Activated CD8-positive, alpha-beta memory T cell treated with anti-CD3 and anti-CD28 coated beads, Interleukin-2, amount 50 U/mL, for 4 hours (primary cell): ENCODE results near the gene SUPT20HL2.
"Not testable (repeated sequence)": the region's sequence is repeated elsewhere in the genome, so short reads cannot be mapped to it uniquely, and the experiment has no call there.

ENCODE experiments used
- DNase-seq: peaks from one replicate; pipeline ENCODE4 v3.0.0-alpha.2; 2020

Gene SUPT20HL2

DNA sequence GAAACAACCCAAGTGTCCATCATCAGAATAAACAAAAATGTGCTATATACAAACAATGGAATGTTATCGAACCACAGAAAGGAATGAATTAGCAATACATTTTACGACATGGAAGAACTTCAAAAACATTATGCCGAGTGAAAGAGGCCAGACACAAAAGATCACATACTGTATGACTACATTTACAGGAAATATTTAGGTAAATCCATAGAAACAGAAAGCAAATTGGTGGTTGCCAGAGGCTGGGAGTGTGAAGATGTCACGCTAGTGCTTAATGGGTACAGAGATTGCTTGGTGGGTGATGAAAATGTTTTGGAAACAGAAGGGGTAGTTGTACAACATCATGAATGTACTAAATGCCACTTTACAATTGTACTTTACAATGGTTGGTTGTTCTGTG lies 5.1 kb downstream of the SUPT20HL2 start:
- DNase-seq, result not testable (repeated sequence)

DNA sequence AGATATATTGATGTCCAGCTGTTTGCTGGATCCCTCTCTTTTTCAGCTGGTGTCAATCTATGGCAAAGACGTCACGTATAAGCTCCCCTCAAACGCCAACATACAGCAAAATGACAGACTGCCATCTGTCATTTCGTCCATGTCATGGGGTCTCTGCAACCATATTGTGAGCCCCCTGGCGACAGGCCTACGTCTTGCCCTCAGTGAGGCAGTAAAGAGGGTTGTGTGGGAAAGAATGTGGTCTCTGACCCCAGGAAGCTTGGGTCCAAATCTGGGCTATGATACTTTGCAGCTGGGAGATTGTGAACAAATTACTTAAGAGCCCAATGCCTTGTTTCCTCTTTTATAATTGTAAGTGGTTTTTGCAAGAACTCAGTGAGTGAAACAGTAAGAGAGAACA lies 7.4 kb downstream of the SUPT20HL2 start:
- no peak for DNase-seq

DNA sequence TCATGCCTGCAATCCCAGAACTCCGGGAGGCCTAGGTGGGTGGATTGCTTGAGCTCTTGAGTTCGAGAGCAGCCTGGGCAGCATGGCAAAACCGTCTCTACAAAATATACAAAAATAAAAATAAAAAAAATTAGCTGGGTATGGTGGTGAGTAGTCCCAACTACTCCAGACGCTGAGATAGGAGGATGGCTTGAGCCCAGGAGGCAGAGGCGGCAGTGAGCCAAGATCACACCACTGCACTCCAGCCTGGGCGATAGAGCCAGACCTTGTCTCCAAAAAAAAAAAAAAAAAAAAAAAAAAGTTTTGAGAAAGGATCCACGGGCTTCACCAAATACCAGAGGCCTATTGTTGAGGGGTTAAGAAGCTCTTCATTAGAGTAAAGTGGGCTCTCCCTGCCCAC lies 8.0 kb downstream of the SUPT20HL2 start:
- DNase-seq, result no peak

DNA sequence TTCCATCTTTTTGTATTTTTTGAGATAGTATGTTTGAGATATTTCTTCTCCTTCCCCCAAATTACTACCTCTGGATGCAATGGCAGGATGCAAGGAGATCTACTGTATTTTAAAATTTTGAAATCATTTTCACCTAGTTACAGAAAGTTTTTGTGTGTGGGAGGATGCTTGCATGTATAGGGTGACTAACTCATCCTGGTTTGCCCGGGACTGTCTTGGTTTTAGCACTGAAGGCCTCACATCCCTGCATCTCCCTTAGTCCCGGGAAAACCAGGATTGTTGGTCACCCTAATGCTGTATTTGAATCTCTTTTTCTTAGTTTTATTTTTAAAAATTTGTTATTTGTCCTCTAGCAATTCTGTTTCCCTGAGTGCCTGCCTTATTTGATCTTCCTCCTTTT lies 12.1 kb downstream of the SUPT20HL2 start:
- DNase-seq, result no peak

DNA sequence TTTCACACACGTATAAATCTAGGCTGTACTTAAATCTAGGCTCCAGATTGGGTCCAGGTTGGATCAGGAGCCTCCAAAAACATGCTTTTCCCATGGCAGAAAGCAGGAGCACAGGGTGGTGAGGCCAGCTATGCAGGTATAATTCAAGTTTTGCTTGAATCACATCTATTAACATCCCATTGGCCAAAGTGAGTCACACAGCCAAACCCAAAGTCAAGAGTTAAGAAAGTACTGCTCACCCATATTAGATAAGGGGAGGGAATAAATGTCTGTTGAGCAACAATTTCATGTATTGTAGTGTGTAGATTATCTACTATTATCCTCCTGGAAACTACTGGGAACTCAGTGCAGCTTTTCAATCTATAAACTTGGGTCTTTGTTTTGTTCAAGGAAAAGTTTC lies 12.8 kb downstream of the SUPT20HL2 start:
- DNase-seq, result no peak

DNA sequence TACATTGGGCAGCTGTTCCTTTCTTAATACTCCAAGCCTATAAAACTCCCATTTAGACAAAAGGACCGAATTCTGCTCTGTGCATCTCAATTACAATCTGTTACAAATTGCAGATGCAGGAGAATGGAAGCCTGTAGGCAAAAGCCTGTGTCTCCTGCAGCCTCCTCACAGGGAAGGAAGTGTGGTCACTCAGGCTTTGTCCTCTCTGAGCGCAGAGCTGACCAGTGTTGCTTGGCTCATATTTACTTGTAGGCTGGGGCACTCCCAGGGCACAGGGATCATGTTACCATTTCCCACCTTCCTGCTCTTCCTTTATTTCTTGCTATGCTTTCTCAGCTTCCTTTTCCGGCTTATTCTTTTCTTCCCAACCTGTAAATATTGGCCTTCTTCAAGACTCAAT lies 15.7 kb downstream of the SUPT20HL2 start:
- DNase-seq, result no peak

DNA sequence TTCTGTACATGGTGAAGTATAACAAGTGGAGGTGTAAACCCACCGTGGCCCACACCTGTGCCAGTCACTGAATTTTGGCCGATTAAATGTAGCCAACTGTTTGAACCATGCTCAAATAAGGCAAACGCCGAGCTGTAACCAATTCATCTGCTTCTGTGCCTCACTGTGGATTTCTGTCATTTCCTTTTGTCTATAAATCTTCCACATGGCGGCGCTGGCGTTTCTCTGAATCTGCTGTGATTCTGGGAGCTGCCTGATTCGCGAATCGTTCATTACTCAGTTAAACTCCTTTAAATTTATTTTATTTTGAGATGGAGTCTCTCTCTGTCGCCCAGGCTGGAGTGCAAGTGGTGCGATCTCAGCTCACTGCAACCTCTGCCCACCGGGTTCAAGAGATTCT lies 19.2 kb downstream of the SUPT20HL2 start:
- DNase-seq, result no peak

DNA sequence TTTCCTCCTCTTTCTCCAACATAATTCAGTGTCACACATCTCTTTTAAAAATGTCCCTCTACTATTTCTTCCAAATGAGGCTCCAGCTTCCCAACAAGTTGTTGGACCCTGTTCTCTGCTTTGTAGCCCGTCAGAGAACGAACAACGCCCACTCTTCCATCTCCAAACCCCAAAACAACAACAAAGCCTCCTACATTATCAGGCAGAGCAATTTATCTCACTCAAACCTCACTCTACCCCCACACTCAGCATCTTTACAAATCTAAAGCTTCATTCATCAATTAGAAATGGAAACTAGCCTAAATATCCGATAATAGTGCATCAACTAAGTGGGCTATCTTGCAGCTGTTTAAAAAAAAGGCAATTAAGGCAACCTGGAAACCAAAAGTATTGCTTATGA lies 20.5 kb downstream of the SUPT20HL2 start:
- DNase-seq, result no peak

DNA sequence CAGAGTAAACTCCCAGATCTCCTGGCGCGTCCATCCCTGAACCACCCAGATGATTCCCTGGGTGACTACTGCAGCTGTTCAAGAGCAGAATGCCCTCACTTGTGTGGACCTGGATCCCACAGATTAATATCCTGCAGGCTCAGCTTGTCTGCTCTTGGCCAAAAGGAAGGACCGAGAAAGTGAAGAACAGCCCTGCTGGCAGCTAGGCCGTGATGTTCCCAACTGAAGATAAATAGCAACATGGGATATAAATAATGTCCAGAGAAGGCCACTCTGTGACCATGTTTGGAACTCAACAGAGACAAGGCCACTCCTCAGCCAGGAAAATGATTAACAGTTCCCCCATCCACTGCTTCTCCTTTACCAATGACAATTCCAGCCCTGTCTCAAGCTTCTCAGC lies 21.5 kb downstream of the SUPT20HL2 start:
- DNase-seq, result no peak

DNA sequence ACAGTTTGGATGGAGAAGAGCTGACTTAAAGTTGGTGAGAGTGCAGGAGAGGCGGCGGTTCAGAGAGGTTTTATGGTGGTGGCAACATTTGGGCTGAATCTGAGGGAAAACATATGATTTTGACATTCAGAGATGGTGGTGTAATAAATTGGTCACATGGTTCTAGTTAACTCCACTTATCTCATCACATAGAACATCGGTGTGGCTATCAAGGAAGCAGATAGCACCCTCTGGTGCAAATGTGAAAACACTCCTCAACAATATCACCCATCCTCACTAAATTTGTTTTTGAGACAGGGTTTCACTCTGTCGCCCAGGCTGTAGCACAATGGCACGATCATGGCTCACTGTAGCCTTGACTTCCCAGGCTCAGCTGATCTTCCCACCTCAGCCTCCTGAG lies 28.8 kb downstream of the SUPT20HL2 start:
- DNase-seq, result no peak

DNA sequence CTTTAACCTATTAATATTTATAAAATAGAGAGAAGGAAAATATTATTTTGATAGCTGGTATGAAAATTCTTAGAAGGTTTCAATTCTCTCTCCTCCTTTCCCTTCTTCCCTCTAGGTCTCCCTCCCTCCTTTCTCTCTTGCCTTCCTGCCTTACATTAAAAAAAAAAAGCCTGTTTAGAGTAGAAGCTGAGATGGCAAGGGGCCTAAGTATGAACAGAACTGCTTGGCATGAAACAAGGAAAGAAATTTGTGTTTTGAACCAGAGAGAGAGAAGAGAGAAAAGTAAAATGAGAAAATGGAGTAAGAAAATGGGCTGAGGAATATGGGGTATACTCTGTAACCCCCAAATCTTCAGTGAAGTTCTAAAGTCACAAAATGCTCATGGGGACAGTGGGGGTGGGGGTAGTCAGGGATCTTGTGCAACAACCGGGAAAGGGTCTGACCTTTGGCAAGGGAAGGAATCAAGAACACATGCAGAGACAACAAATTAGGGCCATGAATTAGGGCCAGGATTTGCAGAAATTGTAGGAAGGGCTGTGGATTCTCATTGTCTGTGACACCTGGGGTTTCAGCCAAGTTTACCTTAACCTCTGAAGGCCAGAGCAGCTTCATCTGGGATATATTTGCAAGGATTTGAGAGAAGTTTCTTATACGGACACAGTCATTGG lies 30.6 kb downstream of the SUPT20HL2 start:
- DNase-seq, result no peak

DNA sequence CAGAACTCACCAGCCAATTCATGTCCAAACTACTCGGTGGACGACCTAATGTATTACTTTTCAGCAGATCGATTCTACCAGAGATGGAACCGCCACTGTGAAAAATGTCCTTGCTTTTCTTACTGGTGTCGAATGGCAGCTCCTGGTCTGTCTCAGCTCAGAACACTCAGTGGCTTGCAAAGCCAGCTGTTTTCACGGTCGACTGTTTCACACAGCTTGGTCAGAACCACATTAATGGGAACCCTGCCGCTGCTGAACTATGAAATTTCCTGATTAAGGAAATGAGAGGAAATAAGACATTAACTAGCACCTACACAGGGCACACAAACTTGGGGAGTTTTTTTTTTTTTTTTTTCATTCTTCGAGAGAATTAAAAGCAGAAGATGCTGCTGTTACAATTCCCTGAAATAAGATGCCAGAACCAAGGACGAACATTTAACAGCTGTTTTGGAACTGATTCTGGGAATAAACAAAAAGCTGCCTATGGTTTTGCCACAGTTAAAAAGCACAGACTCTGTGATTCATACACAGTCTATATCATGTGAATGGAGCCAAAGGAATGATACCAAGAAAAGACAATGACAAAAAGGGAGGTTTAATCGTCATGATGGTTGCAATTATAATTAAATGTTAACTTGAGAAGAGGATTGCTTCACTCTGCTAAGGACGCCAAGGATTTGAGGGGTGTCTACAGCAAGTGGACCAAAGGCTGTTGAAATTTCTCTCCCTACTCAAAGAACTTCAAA lies 31.3 kb downstream of the SUPT20HL2 start:
- no peak for DNase-seq

DNA sequence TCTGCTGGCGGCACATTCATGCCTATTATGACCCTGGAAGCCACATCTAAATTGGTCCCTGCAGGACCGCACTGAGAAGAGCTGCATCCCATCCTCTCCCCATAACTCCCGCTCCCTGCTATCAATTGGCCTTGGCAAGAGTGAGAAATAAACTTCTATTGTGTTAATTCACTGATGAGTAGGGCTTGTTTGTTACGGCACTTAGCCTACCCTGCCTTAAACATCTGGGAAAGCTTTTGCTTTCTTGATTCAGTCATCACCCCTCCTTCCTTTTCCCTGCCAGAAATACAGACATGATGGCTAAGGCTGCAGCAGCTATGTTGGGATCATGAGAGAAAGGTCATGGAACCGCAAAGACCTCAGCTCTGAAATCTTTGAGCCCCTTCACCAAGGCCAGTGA lies 36.5 kb downstream of the SUPT20HL2 start:
- no peak for DNase-seq

DNA sequence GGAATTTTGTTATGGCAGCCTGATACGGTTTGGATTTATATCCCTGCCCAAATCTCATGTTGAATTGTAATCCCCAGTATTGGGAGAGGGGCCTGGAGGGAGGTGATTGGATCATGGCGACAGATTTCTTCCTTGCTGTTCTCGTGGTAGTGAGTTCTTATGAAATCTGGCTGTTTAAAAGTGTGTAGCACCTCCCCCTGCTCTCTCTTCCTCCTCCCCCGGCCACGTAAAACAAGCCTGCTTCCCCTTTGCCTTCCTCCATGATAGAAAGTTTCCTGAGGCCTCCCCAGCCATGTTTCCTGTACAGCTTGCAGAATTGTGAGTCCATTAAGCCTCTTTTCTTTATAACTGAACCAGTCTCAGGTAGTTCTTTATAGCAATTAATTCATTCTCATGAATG lies 37.9 kb downstream of the SUPT20HL2 start:
- no peak for DNase-seq

DNA sequence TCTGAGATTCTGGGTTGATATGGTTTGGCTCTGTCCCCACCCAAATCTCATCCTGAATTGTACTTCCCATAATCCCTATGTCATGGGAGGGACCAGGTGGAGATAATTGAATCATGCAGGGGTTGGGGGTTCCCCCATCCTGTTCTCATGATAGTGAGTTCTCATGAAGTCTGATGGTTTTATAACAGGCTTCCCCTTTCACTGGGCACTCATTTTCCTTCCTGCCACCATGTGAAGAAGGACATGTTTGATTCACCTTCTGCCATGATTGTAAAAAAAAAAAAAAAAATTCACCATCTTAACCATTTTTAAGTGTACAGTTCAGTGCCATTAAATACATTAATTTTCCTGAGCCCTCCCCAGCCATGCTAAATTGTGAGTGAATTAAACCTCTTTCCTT lies 42.6 kb downstream of the SUPT20HL2 start:
- no peak for DNase-seq

DNA sequence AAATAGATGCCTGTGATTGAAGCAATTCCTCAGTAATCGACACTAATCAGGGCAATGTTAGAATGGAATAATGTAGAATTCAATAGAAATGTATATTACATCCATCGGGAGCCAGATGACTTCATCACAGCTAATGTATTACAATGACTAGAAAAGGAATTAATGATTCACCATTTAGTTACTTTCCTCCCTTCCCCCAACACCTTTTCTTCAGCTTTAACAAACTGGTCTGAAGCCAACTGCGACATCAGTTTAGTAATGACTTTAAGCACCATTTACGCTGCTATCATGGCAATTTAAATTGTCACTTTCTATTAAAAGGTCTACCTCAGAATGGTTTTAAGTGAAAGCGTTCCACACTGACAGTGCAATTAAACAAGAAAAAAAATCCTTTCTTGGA lies 45.1 kb downstream of the SUPT20HL2 start:
- DNase-seq, result no peak

DNA sequence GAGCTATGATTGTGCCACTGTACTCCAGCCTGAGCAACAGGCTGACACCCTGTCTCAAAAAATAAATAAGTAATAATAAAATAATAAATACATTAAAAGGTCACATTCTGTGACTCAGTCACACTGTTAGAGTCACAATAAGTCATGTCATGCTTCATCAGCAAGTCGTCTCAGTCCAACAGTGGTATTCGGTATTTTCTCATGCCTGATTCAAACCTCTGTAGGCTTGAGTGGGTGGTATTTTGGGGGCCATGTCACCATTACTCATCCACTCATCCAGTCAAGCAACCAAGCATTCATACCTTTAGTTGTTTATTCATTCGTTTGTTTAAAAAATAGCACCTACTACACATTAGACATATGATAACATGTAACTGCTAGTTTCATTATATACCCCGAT lies 46.9 kb downstream of the SUPT20HL2 start:
- no peak for DNase-seq

DNA sequence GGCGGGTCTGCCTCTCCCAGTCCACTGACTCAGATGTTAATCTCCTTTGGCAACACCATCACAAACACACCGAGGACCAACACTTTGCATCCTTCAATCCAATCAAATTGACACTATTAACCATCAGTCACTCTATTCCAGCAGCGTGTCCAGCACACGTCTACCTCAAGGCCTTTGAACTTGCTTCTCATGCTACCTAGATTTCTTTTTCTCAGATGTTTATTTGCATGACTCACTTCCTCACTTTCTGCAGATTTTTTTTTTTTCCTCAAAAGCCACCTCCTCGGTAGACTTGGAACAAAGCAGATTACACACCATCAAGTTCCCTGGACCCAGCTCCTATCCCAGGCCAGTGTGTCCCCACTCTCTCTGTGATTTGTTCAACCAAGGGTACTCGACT lies 49.5 kb downstream of the SUPT20HL2 start:
- no peak for DNase-seq

DNA sequence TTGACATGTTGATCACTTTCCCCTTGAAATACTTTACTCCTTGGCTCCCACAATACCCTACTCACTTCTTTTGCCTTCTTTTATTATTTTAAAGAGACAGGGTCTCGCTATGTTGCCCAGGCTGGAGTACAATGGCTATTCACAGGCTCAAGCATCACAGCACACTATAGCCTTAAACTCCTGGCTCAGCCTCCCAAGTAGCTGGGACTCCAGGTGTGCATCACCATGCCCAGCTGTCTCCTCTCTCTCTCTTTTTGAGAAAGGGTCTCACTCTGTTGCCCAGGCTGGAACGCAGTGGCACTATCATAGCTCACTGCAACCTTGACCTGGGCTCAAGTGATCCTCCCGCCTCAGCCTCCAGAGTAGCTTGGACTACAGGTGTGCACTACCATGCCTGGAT lies 51.6 kb downstream of the SUPT20HL2 start:
- no peak for DNase-seq
